Ovary (tissue), 9 donors: ENCODE data around the gene RNF151. TPM values are rescaled to one million over a fixed set of nuclear protein-coding genes. Genes with fewer than 3 reads are reported as not detected.

Experiments
- DNase-seq, 5 donors: peaks; one replicate each; pipeline ENCODE4 v3.0.0-alpha.2; 2019 to 2020
- H3K27ac ChIP-seq, 2 donors: fragments of 200-600 bp; one replicate each; pipeline versions ENCODE4 v1.5.1 to v1.8.0; 2019 to 2022
- H3K27me3 ChIP-seq: fragments of 200-600 bp; one replicate; pipeline ENCODE4 v1.8.0; 2022
- H3K36me3 ChIP-seq: fragments of 200-600 bp; sonication (generic); one replicate; pipeline ENCODE4 v1.5.1; 2019
- H3K4me1 ChIP-seq: one replicate; pipeline ENCODE4 v1.8.1; 2013; ENCODE audit warnings: mild to moderate bottlenecking, moderate library complexity; ENCODE audit not compliant: insufficient read depth
- H3K4me3 ChIP-seq: fragments of 200-600 bp; sonication (generic); one replicate; pipeline ENCODE4 v1.5.1; 2017
- H3K9me3 ChIP-seq, 2 donors: fragments of 200-600 bp in 1 of 2; sonication (generic) in 1 of 2; one replicate each; pipeline versions ENCODE4 v1.5.1 to v1.8.1; 2013 to 2019; ENCODE audit warnings: mild to moderate bottlenecking in 1 of 2, moderate library complexity in 1 of 2
- CTCF ChIP-seq, 3 donors: fragments of 450-650 bp in 2 of 3; fragments of 200-600 bp in 1 of 3; IDR thresholded peaks; one replicate each; pipeline versions ENCODE4 v1.5.1 to v1.8.0; 2016 to 2022; ENCODE audit warnings: antibody characterized with exemption in 3 of 3, mild to moderate bottlenecking in 1 of 3
- EP300 ChIP-seq: sonication (generic); formaldehyde crosslinking; IDR thresholded peaks from one replicate; pipeline ENCODE4 v1.6.1; 2017; ENCODE audit warnings: antibody characterized with exemption
- POLR2A ChIP-seq: fragments of 450-650 bp; IDR thresholded peaks from one replicate; pipeline ENCODE4 v1.6.1; 2017; ENCODE audit warnings: antibody characterized with exemption, mild to moderate bottlenecking, moderate library complexity
- WGBS, 3 donors: extraction: QIAGEN DNeasy Blood & Tissue Kit in 1 of 3; methylation state at CpG; one replicate each; pipeline versions ENCODE4 v1.1.5 to v1.1.7; 2013 to 2017; 5-methylcytosine and 5-hydroxymethylcytosine counted together
- intact Hi-C, 4 donors: fragments of 100-400 bp; cut with DNase I; formaldehyde crosslinking; loops; one replicate each; pipeline versions ENCODE4 v1.11.0 to v1.15.1; 2022 to 2023
- polyA plus RNA-seq, 2 donors: library from polyadenylated mRNA; stranded (reverse); fragments of 200-250 nt in 1 of 2; fragments of 350-450 nt in 1 of 2; fragmentation: Illumina TruSeq in 1 of 2; extraction: RNeasy Lipid Tissue Mini Kit (QIAGEN cat#74804) in 1 of 2; gene quantifications; one replicate each; pipeline ENCODE4 v1.2.3, GENCODE V29; 2013 to 2014
- total RNA-seq, 7 donors: library from RNA; depleted of rRNA in 2 of 7; stranded (reverse); fragments of >200 nt in 2 of 7; fragmentation: NEBNext Ultra II Directional in 3 of 7; extraction: Animal tissue kit (Norgen Biotek cat#: 25700) in 3 of 7; gene quantifications; one replicate each; pipeline versions ENCODE4 v1.1.0 to v1.2.4, GENCODE V29; 2016 to 2023
- donor health status: DM: no; HTN: no; CAD: no; lungs with moderate emphysema.
- donor health status: DM: no; HTN: no; CAD: no.
- donor health status: Bipolar disorder and iron deficiency.
- donor health status: DM: yes; HTN: yes; CAD: no.
- donor health status: DM: no; HTN: no; CAD: no.
- donor health status: DM: yes; HTN: yes; CAD: no.

The RNF151 gene
- total and polyA plus RNA-seq, 9 donors: 0.32 TPM; not detected in 8

- DNase-seq: no peak
- peaks cover 4% of the 10 kb centered on the region for H3K4me1 ChIP-seq
- no peaks in the 10 kb centered on the region for H3K36me3 ChIP-seq
- H3K27ac ChIP-seq: no peak overlapping the region
- WGBS, 3 donors: 8 to 18% (median 13%) methylated on average over 14 to 16 of the region's 16 CpGs
- H3K27me3 ChIP-seq: peaks cover 3% of the 10 kb centered on the region
- H3K9me3 ChIP-seq: no peaks in the 10 kb centered on the region
- intact Hi-C loops: no loop called here
- H3K4me3 ChIP-seq: no peak overlapping the region
- TF ChIP-seq CTCF (IDR thresholded peaks at IDR 0.05) (no peak), POLR2A (no peak), EP300 (no peak)
Measured at GRCh38 chr16:1980770-1981087, 14.1 kb downstream of the RNF151 start.

- Histone ChIP-seq H3K4me1 (peaks cover 4% of the 10 kb centered on the region), H3K36me3 (no peaks in the 10 kb centered on the region), H3K27me3 (peaks cover 3% of the 10 kb centered on the region), H3K27ac (no peak within 1 kb of the TSS), H3K4me3 (no peak within 1 kb of the TSS), H3K9me3 (no peaks in the 10 kb centered on the region)
- no peak for DNase-seq
- no peak for TF ChIP-seq EP300
- TF ChIP-seq POLR2A: no peak
- no peak for TF ChIP-seq CTCF (IDR thresholded peaks at IDR 0.05)
- WGBS, 3 donors: 23 to 39% (median 30%) methylated on average over 6 of the region's 6 CpGs
- intact Hi-C loops: no loop called here
Measured at GRCh38 chr16:1981398-1981836, 14.8 kb downstream of the RNF151 start, which contains the start of gene NOXO1. Gene NOXO1 (minus strand): TSS chr16:1981469. CDS start chr16:1981179, 290 bp downstream.

DNA sequence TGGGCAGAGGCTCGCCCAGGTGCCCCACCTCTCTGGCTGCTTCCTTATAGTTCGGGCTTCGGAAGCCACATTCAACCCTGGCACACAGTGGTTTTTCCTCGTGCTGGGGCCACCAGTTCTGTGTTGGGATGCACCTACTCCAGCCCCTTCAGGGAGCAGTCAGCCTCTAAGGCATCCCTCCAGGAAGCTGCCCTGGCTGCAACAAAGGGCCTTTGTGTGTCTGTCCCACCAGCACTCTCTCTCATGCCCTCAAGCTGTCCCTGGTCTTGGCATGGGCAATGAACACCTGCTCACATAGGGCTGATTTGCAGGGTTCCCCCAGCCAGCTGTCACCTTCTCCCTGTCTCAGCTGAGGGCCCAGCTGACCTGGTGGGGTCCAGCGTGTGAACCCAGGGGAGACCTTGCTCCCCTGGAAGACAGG lies 15.4 kb downstream of the RNF151 start:
- no peaks in the 10 kb centered on the region for H3K36me3 ChIP-seq
- intact Hi-C loops: no loop called here
- no peaks in the 10 kb centered on the region for H3K9me3 ChIP-seq
- no peak overlapping the region for H3K27ac ChIP-seq
- H3K4me3 ChIP-seq: no peak overlapping the region
- TF ChIP-seq EP300: no peak
- TF ChIP-seq POLR2A: no peak
- TF ChIP-seq CTCF (IDR thresholded peaks at IDR 0.05): no peak
- peaks cover 3% of the 10 kb centered on the region for H3K27me3 ChIP-seq
- no peak for DNase-seq
- 43 to 55% (median 49%) methylated on average over 5 of the region's 5 CpGs for WGBS, 3 donors
- H3K4me1 ChIP-seq: peaks cover 4% of the 10 kb centered on the region

GRCh38 chr16:1982991-1983543 lies 16.4 kb downstream of the RNF151 start:
- WGBS, 3 donors: 18 to 23% (median 23%) methylated on average over 19 of the region's 19 CpGs
- peak overlapping the region; percentile 55 for H3K4me3 ChIP-seq
- H3K4me1 ChIP-seq: peaks cover 4% of the 10 kb centered on the region
- no peak overlapping the region for H3K27ac ChIP-seq
- peaks cover 3% of the 10 kb centered on the region for H3K27me3 ChIP-seq
- TF ChIP-seq POLR2A (no peak), CTCF (IDR thresholded peaks at IDR 0.05) (no peak), EP300 (no peak)
- H3K36me3 ChIP-seq: no peaks in the 10 kb centered on the region
- DNase-seq: no peak
- intact Hi-C loops: no loop called here
- H3K9me3 ChIP-seq: no peaks in the 10 kb centered on the region
